Mesenchymal stem cell (in vitro differentiated cells and primary cell): ENCODE measurements around the gene WDR31.

Experiments used
- DNase-seq: peaks from one replicate; pipeline ENCODE4 v3.0.0-alpha.2; 2013
- H2AFZ ChIP-seq: one replicate; pipeline ENCODE4 v1.6.1; 2013; ENCODE audit warnings: low read depth, mild to moderate bottlenecking, control low read depth, inconsistent platforms, low read length, moderate library complexity
- H2AK5ac ChIP-seq: 2 replicates; pipeline ENCODE4 v1.6.1; 2013; ENCODE audit warnings: low read length, moderate library complexity, mild to moderate bottlenecking, inconsistent platforms; ENCODE audit not compliant: severe bottlenecking
- H2BK120ac ChIP-seq: one replicate; pipeline ENCODE4 v1.6.1; 2013; ENCODE audit warnings: low read depth, mild to moderate bottlenecking, inconsistent platforms, low read length, moderate library complexity
- H2BK12ac ChIP-seq, 2 experiments: one replicate each; pipeline ENCODE4 v1.6.1; 2013; ENCODE audit warnings: inconsistent platforms in 2 of 2, low read length in 2 of 2, mild to moderate bottlenecking in 2 of 2, moderate library complexity in 2 of 2, control low read depth in 1 of 2
- H2BK15ac ChIP-seq: one replicate; pipeline ENCODE4 v1.6.1; 2013; ENCODE audit warnings: mild to moderate bottlenecking, low read depth, inconsistent platforms; ENCODE audit not compliant: poor library complexity, severe bottlenecking
- H2BK5ac ChIP-seq: 2 replicates; pipeline ENCODE4 v1.6.1; 2013; ENCODE audit warnings: low read depth, mild to moderate bottlenecking, low read length, control low read depth, inconsistent platforms; ENCODE audit not compliant: poor library complexity, severe bottlenecking
- H3K14ac ChIP-seq, 2 experiments: one replicate each; pipeline ENCODE4 v1.6.1; 2013; ENCODE audit warnings: inconsistent platforms in 2 of 2, low read length in 2 of 2, control low read depth in 1 of 2, mild to moderate bottlenecking in 1 of 2, moderate library complexity in 1 of 2
- H3K18ac ChIP-seq, 2 experiments: one replicate each; pipeline ENCODE4 v1.6.1; 2013; ENCODE audit warnings: inconsistent platforms in 2 of 2, low read length in 2 of 2, control low read depth in 1 of 2, low read depth in 1 of 2, mild to moderate bottlenecking in 1 of 2
- H3K23ac ChIP-seq, 2 experiments: one replicate each; pipeline ENCODE4 v1.6.1; 2013; ENCODE audit warnings: inconsistent platforms in 2 of 2, low read length in 2 of 2, mild to moderate bottlenecking in 2 of 2, moderate library complexity in 2 of 2, control low read depth in 1 of 2
- H3K27ac ChIP-seq: 2 replicates; pipeline ENCODE4 v1.5.1; 2013; ENCODE audit warnings: mild to moderate bottlenecking, moderate library complexity, low read length, control low read depth, inconsistent platforms; ENCODE audit not compliant: poor library complexity, severe bottlenecking
- H3K27me3 ChIP-seq, 2 experiments: 2 replicates each; pipeline versions ENCODE4 v1.6.1 to v1.7.0; 2013; ENCODE audit warnings: low read length in 2 of 2, mild to moderate bottlenecking in 2 of 2, moderate library complexity in 2 of 2, control low read depth in 1 of 2, inconsistent platforms in 1 of 2; ENCODE audit not compliant: control insufficient read depth in 1 of 2, insufficient read depth in 1 of 2
- H3K36me3 ChIP-seq, 2 experiments: 2 replicates each; pipeline versions ENCODE4 v1.6.1 to v1.7.0; 2013; ENCODE audit warnings: low read length in 2 of 2, control low read depth in 1 of 2, inconsistent platforms in 1 of 2, low read depth in 1 of 2, mild to moderate bottlenecking in 1 of 2; ENCODE audit not compliant: insufficient read depth in 2 of 2, control insufficient read depth in 1 of 2
- H3K4ac ChIP-seq, 2 experiments: one replicate each; pipeline ENCODE4 v1.6.1; 2013; ENCODE audit warnings: inconsistent platforms in 2 of 2, low read length in 2 of 2, mild to moderate bottlenecking in 2 of 2, moderate library complexity in 2 of 2, control low read depth in 1 of 2, low read depth in 1 of 2
- H3K4me1 ChIP-seq: 2 replicates; pipeline ENCODE4 v1.6.1; 2013; ENCODE audit warnings: low read depth, low read length, control low read depth; ENCODE audit not compliant: control insufficient read depth, insufficient read depth
- H3K4me2 ChIP-seq: 2 replicates; pipeline ENCODE4 v1.6.1; 2013; ENCODE audit warnings: low read length, mild to moderate bottlenecking, inconsistent platforms; ENCODE audit not compliant: poor library complexity, severe bottlenecking
- H3K4me3 ChIP-seq, 2 experiments: 2 replicates each; pipeline versions ENCODE4 v1.5.1 to v1.7.0; 2013; ENCODE audit warnings: low read length in 2 of 2, mild to moderate bottlenecking in 2 of 2, control low read depth in 1 of 2, low read depth in 1 of 2; ENCODE audit not compliant: insufficient read depth in 1 of 2
- H3K79me1 ChIP-seq: replicated peaks from 2 replicates; pipeline ENCODE4 v1.6.1; 2013; ENCODE audit warnings: mild to moderate bottlenecking, control low read depth, low read length, inconsistent platforms; ENCODE audit not compliant: poor library complexity, severe bottlenecking
- H3K9ac ChIP-seq: 2 replicates; pipeline ENCODE4 v1.7.0; 2013; ENCODE audit warnings: mild to moderate bottlenecking, low read length, moderate library complexity
- H3K9me3 ChIP-seq: 2 replicates; pipeline ENCODE4 v1.7.0; 2013; ENCODE audit warnings: mild to moderate bottlenecking, low read length; ENCODE audit not compliant: control insufficient read depth
- H4K8ac ChIP-seq: one replicate; pipeline ENCODE4 v1.6.1; 2013; ENCODE audit warnings: inconsistent platforms, mild to moderate bottlenecking, low read length, moderate library complexity
- H4K91ac ChIP-seq: one replicate; pipeline ENCODE4 v1.6.1; 2013; ENCODE audit warnings: mild to moderate bottlenecking, low read length, inconsistent platforms
- WGBS: methylation state at CpG from one replicate; pipeline ENCODE4 v1.1.7; 2013; ENCODE audit warnings: mixed read lengths; 5-methylcytosine and 5-hydroxymethylcytosine counted together

The WDR31 gene

DNA sequence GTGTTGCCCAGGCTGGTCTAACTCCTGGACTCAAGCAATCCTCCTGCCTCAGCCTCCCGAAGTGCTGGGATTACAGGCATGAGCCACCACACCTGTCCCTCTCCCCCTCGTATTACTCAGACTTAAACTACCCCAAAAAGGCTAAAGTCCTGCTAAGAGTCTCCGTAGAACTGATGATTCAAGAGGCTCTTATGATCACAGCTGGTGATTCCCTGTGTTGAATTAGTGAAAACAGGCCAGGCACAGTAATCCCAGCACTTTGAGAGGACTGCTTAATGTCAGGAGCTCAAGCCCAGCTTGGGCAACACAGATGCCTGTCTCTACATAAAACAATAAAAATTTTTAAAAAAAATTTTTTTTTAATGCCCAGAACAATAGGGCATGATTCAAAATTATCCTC is 73.9 kb downstream of the WDR31 start:
- no peak overlapping the region for H2BK12ac ChIP-seq
- H3K18ac ChIP-seq, result no peak overlapping the region
- H3K4me3 ChIP-seq, result no peak overlapping the region
- no peaks in the 10 kb centered on the region for H3K27me3 ChIP-seq
- H2BK15ac ChIP-seq, result no peak overlapping the region
- peaks cover 4% of the 10 kb centered on the region for H3K4me1 ChIP-seq
- WGBS, result 81% methylated on average over 3 of the region's 3 CpGs
- no peak overlapping the region for H2BK5ac ChIP-seq
- H3K14ac ChIP-seq, result no peak overlapping the region
- H3K36me3 ChIP-seq, result peaks cover 11 to 75% of the 10 kb centered on the region in 2 experiments
- no peak overlapping the region for H3K4me2 ChIP-seq
- no peak overlapping the region for H3K4ac ChIP-seq
- no peak overlapping the region for H3K23ac ChIP-seq
- H4K8ac ChIP-seq, result no peak overlapping the region
- H3K9me3 ChIP-seq, result no peaks in the 10 kb centered on the region
- no peak overlapping the region for H2AK5ac ChIP-seq
- H2AFZ ChIP-seq, result no peak overlapping the region
- peaks cover 11% of the 10 kb centered on the region for H3K79me1 ChIP-seq
- no peak overlapping the region for H3K27ac ChIP-seq
- H4K91ac ChIP-seq, result no peak overlapping the region
- DNase-seq, result no peak
- no peak overlapping the region for H3K9ac ChIP-seq
- no peak overlapping the region for H2BK120ac ChIP-seq
